IPS DF 4.7 (cell line): ENCODE measurements around the gene LPP.

ENCODE experiments used
- DNase-seq: peaks from one replicate; pipeline ENCODE4 v3.0.0-alpha.2; 2013; ENCODE audit warnings: low spot score; ENCODE audit errors: extremely low read depth

LPP gene

DNA sequence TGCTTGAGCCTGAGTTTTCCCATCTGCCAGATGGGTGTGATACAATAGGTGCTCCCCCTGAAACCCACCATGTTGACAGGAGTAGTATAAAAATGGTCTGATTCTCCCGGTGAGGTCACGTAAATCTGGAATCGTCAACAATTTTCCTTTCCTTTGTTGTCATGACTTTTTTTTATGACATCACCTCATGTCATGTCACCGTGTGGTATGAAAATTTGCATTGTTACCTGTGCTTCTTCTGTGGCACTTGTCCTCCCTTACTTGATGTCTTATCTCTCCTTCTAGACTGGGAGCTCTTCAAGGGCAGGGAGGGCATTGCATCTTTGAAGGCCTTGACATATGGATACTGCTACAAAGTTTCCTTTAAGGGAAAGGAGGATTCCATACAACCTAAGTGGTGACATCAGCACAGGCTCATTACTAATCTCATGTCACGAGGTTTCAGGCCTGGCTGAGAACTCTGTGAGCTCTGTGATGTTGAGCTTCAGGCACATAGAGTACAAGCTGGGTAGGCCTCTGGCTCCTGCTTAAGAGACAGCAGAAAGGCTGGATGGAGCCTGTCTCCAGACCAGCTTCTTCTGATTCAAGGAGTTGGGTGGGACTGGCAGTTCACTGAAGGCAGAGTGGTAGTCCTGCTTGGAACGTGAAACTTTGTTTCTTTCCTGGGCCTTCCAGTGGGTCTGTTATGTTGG lies 66.3 kb downstream of the LPP start:
- no peak for DNase-seq

GRCh38 chr3:188220988-188221818 lies 67.2 kb downstream of the LPP start:
- no peak for DNase-seq

DNA sequence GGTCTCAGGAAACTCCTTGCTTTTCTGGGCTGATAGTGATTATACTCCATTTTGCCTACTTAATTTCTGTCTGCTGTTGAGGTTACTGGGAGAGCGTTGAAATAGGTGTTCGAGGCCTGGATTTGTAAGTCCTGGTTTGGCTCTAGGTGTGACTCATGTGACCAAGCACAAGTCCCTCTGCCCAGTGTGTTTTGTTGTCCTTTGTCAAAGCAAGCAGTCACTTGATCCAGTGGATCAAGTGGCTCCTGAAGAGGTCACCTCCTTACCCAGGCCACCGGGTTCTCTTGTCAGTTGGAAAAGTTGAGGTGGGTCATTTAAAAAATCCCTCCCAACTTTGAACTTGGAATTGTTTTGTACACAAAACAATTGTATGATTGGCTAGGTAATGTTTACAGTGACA lies 70.0 kb downstream of the LPP start:
- DNase-seq = no peak

DNA sequence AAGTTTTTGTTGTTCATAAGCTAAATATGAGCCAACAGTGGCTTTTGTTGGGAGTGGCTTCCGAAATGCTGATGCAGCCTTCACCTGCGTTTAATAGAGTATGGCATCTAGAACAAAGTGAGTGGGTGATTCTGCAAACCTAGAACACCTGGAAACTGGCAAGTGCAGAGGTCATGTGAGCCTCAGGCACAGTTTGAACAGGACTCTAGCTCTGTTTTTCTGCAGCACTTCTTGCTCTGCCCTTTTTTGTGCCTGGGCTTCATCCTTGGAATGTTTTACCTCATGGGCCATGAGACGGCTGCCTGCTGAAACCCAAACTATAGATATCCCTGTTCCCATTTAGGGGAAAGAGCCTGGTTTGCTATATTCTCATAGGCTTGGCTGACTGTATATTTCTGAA lies 73.5 kb downstream of the LPP start:
- no peak for DNase-seq

DNA sequence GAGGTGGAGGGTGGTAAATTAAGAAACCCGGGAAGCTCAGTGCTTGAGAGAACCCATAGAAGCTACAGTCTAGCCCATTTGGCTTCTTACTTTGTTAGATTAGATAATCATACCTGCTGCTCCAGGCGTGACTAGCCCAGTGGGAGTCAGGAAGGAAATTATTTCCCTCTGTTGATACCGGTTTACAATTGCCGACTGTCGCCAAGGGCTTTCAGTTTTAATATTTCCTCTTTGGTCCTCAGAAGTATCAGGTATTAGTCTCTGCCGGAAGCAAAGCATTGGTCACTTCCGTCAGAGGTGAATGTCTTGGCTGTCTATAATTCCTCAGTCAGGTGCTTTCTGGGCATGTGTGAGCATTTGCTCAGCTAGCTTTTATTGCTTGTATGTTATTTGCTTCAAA lies 75.2 kb downstream of the LPP start:
- no peak for DNase-seq

GRCh38 chr3:188229726-188230125 lies 75.8 kb downstream of the LPP start:
- no peak for DNase-seq

- no peak for DNase-seq
Measured at GRCh38 chr3:188230962-188231361, 77.0 kb downstream of the LPP start.

DNA sequence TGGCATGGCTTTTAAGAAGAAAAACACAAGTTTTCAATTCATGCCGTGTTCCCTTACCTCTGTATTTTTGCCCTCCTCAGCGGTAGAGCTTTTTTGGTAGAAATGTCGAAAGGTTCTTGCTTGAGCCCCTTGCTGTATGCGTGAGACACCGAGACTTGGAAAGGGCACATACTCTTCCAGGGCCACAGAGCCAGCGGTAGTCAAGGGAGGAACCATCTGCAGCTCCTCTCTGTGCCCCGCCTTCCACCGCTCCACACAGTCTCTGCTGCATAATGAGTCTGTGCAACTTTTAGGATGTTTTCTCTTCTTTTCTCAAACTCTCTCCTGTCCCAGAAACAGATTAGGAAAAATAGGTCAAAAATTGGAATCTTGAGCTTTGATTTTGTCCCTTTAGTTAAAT lies 77.5 kb downstream of the LPP start:
- no peak for DNase-seq

- no peak for DNase-seq
Measured at GRCh38 chr3:188232656-188233055, 78.7 kb downstream of the LPP start.

DNA sequence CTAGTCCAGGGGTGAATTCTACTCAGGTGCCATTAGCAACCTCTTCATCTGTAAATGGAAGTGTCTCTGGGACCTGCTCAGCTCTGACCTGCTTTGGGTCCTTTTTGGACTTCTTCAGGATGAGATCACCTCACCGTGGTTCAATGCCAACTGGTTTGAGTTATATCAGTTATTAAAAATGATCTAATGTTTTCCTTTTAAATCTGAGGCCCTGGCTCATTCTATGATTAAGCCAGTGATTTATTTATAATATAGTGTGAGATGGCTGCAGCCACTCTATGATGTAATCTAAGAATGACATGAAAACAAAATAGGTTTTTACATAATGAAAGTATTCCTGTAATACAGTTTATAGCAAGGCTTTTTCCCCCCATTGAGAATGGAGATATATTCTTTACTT lies 79.4 kb downstream of the LPP start:
- no peak for DNase-seq

GRCh38 chr3:188234132-188234531 lies 80.2 kb downstream of the LPP start:
- DNase-seq = no peak

GRCh38 chr3:188236271-188236670 lies 82.3 kb downstream of the LPP start:
- DNase-seq = no peak

GRCh38 chr3:188239035-188239434 lies 85.1 kb downstream of the LPP start:
- no peak for DNase-seq

DNA sequence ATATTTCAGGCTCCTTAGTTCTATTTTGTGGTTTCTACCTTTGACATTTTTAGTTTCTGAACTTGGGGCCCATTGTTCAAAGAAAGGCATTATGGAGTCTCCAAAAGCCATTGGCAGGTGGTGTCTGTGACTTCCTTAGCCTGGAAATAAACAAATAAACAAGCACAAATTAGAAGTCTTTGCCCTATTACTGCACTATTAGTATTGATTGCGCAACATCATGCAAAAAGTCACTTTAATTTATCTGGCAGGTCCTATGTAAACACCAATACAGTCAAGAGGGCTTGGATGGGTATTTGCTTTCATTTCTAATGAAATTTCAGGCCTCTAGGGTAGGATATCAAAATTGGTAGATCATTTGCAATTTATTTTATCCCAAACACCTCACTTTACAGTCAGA lies 85.6 kb downstream of the LPP start:
- DNase-seq = no peak

DNA sequence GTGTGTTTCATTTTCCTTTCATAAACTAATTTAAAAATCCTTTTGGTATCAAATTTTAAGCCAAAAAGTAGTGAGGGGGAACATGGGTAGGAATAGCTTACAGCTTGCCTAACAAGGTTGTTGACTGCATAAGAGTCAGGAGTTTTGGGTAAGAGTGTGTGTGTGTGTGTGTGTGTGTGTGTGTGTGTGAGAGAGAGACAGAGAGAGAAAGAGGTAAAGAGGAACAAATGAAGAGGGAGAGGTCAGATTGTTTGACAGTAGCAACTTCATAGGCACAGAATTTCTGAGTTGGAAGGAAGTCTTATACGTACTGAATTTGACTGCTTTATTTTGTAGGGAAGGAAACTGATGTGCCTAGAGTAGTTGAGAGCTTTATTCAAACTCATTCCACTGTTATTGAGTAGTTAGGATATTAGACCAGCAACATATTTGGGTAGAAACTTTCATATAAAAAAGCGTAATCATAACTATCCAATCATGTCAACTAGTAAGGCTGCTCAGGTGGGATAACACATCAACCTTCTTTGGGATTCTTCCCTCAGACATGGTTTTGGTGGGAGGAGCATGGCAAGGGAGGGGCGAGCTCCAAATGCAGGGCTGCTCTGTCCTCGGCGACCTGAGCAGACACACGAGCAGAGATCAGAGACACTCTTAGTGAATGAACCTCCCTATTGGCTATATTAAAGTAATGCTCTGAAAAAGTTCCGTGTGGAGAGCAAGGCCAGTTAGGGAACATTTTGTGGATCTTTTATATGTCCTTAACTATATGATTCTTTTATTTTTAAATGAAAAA lies 86.4 kb downstream of the LPP start:
- DNase-seq = no peak

- DNase-seq = no peak
Measured at GRCh38 chr3:188241072-188241471, 87.1 kb downstream of the LPP start.

DNA sequence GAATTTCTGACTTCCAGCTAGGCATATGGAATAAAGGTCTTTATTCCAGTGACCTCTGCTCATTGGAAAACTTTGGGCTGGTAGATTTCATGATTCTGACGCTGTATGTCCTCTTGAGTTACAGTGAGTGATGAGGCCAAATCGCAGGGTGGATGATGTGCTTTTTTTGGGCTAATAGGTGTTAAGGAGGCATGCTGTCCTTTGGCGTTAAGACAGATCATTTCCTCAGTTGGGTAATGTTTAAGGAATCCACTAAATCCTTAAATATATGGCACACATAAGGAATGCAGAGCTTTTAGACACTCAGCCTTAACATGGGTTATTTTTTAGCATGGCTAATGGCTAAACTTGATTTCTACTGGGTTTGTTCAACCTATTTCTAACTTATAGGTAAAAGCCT lies 87.9 kb downstream of the LPP start:
- DNase-seq = no peak

DNA sequence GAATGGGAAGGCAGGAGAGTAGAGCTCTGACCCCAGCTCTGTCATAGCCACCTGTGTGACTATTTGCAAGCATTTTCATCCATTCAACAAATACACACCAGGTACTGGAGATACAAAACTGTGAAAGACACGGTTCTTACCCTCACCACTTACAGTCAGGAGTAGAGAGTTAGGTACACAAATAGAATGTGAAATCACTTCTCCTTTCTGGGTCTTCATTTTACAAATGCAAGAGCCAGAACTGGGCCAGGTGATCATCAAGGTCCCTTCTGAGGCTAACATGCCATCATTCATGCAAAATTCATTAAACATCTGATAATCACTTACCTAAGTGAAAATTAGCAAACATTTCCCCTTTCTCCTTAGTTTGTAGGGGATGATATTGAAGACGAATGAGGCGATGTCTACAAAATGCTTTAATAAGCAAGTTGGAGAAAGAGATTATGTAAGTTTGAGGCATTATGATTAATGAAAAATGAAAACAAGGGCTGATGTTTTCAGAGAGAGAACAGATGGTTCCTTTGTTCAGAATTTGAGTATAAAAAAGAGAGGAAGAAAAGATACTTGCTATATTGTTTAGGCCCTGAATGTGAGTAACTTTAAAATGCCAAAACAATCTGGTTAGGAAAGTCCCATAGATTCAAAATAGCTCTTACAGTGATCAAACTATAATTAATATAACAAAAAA lies 88.6 kb downstream of the LPP start:
- DNase-seq = no peak

- DNase-seq = no peak
Measured at GRCh38 chr3:188243124-188243795, 89.3 kb downstream of the LPP start.

- DNase-seq = no peak
Measured at GRCh38 chr3:188244395-188244861, 90.5 kb downstream of the LPP start.

- DNase-seq = no peak
Measured at GRCh38 chr3:188246905-188247304, 92.9 kb downstream of the LPP start.
